ENCODE data around the gene SUDS3.
A peak's percentile ranks its signal among the peaks of the same experiment; 100 is the strongest.
"Not testable (repeated sequence)": the region's sequence is repeated elsewhere in the genome, so short reads cannot be mapped to it uniquely, and the experiment has no call there.

SUDS3 gene

GRCh38 chr12:118398524-118398923 is 22.2 kb downstream of the SUDS3 start:
- no peak for DNase-seq

GRCh38 chr12:118398940-118399339 is 22.6 kb downstream of the SUDS3 start:
- DNase-seq = no peak

DNA sequence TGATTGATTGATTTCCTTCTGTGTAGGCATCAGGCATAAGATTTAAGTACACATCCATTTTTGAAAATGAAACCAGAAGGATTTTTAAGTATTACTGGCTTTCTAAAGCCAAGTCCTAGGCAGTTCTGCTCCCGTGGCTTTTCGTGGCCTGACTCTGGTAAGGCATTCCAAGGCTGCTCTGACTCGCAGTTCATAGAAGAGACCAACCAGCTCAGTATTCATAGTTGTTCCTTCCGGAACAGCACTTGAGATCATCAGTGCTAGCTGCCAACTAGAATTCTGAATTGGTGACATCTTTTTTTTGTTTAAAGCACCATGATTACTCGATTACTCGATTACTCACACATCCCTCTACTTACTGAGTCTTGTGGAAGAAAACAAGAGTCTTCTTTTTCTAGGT is 25.9 kb downstream of the SUDS3 start:
- no peak for DNase-seq

DNA sequence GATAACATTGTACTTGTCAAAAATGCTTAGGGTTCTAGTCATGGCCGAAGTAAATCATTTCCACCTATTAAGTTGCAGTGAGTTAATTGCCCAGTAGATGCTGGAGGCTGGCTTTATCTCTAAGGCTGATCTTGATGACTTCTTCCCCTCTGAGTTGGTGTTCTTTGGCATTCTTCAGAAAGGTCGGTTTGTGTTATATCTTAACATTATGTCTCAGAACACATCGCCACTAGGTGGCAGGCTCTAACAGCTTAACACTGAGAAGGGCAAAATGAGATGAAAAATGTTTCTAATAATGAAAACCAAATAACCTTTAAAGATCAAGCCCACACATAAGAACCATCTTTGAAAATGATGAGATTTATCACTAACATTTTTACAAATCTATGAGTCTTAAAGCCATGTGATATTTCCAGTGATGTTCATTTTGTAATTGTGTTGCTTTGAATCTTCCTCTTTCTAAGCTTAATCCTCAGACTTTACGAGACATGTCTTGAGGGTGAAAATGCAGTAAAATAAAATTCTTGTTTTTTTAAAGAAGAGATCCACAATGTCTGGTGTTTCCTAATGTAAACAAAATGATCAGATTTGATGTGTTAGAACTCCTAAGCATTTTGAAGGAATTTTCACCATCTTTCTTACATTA is 28.6 kb downstream of the SUDS3 start:
- peak; percentile 27 for DNase-seq

DNA sequence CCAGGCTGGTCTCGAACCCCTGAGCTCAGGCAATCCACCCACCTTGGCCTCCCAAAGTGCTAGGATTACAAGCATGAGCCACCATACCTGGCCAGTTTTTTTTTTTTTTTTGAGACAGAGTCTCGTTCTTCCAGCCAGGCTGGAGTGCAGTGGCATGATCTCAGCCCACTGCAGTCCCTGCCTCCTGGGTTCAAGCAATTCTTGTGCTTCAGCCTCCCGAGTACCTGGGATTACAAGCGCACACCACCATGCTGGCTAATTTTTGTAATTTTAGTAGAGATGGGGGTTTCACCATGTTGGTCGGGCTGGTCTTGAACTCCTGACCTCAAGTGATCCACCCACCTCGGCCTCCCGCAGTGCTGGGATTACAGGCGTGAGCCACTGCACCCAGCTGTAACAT is 31.9 kb downstream of the SUDS3 start:
- not testable (repeated sequence) for DNase-seq

- DNase-seq = no peak
Observed at GRCh38 chr12:118409834-118410233, 33.5 kb downstream of the SUDS3 start.

DNA sequence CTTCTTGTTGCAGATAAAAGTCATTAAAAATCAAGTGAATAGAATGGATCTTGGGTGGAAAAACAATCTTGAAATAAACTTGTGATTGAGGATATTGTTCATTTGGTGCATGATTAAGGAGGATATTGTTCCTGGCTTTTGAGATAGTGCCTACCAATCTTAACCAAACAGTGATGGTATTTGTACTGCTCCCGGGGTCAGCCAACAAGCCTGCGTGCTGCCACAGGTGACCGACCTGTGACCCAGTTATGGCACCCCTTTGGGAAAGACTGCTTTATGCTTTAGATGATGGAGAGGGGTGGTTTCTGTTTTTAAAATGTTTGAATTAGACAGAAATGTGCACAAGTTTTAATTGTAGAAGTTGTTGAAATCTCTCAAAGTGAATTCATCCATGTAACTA is 41.6 kb downstream of the SUDS3 start:
- no peak for DNase-seq

DNA sequence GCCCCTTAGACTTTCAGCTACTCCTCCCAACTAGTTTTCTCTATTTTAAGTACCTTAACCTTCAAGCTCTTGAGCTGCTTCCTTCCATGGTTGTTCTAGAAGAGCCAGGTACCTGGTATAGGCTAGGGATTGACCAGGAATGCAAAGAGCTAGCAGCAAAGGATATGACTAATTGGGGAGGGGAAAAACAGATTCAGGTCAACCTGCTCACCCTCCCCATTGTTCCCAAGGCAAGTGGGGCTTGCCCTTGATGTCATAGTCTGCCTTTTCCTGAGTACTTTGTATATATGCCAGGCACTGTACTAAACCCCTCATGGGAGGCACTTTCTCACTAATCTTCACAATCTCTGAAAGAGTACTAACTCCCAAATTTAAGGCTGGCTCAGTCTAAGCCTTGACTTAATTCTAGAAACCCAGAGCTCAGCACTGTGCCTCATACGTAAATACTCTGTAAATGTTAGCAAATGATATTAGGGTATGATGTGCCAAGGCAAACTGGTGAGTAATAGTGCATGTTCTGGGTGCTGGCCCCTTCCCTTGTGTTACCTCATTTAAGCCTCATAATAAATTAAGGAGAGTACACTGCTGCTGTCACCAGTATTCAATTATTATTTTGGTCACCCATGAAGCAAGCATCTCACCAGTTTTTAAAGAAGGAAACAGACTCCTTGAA is 42.2 kb downstream of the SUDS3 start:
- DNase-seq = no peak

DNA sequence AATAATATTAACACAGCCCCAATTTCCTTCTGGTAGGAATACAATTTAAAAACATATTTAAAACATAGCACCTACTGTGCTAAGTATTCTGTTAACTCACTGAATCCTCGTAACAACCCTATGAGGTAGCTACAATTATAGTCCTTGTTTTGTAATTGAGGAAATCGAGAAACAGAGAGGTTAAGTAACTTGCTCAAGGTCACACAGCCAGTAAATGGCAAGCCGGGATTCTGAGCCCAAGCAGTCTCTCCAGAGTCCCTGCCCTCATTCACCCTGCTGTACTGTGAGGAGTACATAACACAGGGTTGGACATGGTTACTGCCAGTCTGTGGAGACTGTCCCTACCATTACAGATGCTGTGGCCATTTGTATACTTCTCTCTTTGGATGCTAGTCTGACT is 44.3 kb downstream of the SUDS3 start:
- DNase-seq = no peak

- DNase-seq = no peak
Observed at GRCh38 chr12:118424884-118425283, 48.5 kb downstream of the SUDS3 start.

- no peak for DNase-seq
Observed at GRCh38 chr12:118425364-118425763, 49.0 kb downstream of the SUDS3 start.

DNA sequence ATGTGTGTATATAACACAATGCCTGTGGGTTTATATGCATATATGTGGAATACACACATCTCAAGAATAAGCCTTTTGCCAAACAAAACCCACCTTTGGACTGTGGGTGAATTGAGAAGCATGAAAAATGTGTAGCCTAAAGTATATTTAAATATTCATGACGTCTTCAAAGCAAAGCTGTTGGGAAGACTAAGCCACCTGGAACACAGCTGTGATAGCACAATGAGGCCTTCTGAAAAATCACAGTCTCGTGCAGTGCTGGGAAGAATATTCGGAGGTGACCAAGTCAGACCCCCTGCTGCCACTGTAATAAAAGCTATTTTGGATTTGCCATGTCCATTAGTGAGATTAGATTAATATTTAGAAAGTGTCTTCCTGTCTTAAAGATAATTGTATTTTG is 51.5 kb downstream of the SUDS3 start:
- DNase-seq = no peak

DNA sequence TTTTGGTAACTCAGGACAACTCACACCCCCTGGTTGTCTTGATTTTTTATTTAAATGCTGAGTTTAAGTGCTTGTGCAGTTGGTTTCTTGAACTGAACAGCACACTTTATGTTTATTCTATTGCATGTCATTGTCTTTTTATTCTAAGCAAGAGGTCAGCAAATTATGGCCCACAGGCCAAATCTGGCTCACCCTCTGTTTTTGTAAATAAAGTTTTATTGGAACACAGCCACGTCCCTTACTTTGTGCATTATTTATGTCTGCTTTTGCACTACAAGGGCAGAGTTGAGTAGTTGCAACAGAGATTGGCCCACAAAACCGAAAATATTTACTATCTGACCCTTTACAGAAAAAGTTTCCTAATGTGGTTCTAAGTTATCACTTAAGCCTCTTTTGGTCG is 52.3 kb downstream of the SUDS3 start:
- DNase-seq = no peak

- DNase-seq = no peak
Observed at GRCh38 chr12:118429688-118430383, 53.5 kb downstream of the SUDS3 start.

DNA sequence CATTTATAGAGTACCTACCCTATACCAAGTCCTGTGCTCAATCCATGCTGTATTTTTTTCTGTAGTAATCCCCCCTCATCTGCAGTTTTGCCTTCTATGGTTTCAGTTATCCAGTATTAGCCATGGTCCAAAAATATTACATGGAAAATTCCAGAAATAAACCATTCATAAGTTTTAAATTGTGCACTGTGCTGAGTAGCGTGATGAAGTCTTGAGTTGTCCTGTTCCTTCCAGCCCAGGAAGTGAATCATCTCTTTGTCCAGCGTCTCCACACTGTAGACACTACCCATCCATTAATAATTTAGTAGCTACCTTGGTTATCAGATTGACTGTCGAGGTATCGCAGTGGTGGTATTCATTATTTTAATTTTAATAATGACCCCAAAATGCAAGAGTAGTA is 54.2 kb downstream of the SUDS3 start:
- DNase-seq = no peak

- no peak for DNase-seq
Observed at GRCh38 chr12:118432812-118433545, 56.6 kb downstream of the SUDS3 start.

DNA sequence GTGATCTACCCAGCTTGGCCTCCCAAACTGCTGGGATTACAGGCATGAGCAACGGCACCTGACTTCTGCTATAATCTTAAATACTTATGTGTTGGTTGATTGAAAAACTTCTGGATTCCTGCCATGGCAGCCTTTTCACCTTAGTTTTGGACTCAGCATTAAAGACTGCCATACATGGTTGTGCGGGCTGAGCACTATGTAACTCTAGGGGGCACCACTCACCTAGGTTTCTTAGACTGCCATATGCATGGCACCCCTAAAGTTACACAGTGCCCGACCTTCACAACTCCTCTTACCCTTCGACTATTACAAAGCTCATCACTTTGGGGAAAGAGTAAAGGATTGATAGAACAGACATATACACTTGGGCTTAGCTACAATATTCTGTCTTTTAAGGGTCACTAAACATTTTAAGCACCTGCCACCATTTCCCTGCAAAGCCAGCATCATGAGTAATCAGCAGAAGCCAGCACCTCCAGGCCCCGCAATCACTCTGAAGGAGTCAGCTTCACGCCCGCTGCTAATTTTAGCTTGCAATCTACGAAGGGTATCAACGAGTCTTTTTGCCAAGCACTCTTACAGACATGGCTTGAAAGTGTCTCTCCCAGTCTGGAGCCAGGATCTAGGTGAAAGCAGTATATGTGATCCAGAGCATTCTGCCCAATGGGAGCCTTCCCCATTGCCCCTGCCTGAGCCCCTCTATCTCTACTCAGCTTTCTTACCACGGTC is 59.8 kb downstream of the SUDS3 start:
- DNase-seq = no peak

GRCh38 chr12:118436986-118437385 is 60.6 kb downstream of the SUDS3 start:
- no peak for DNase-seq

DNA sequence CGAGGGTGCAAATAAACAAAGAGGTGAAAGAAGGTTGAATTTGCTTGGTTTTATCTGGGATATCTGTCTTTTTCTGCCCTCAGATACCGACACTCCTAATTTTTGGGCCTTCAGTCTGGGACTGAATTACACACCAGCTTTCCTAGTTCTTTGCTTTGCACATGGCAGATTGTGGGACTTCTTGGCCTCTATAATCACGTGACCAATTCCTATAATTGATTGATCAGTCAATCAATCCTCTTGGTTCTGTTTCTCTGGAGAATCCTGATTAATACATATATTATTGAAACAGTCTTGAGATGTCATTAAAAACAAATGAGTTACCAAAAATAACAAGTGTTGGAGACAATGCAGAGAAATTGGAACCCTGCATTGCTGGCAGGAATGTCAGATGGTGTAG is 62.7 kb downstream of the SUDS3 start:
- no peak for DNase-seq

GRCh38 chr12:118446247-118446646 is 69.9 kb downstream of the SUDS3 start:
- DNase-seq = no peak

GRCh38 chr12:118447181-118447580 is 70.8 kb downstream of the SUDS3 start:
- DNase-seq = no peak

- DNase-seq = no peak
Observed at GRCh38 chr12:118448341-118448740, 72.0 kb downstream of the SUDS3 start.

- DNase-seq = no peak
Observed at GRCh38 chr12:118455327-118455726, 79.0 kb downstream of the SUDS3 start.
